Left ventricle myocardium superior (tissue), 1 donor: ENCODE data around the gene PSORS1C1. TPM values are rescaled to one million over a fixed set of nuclear protein-coding genes. Genes with fewer than 3 reads are reported as not detected.
A peak's percentile ranks its signal among the peaks of the same experiment; 100 is the strongest.

Source experiments
- ATAC-seq: fragments of 200-7000 bp; cut with Tn5 transposase; one replicate; pipeline ENCODE4 v1.9.1; 2020; ENCODE audit warnings: mild to moderate bottlenecking, moderate library complexity
- DNase-seq: peaks from one replicate; pipeline ENCODE4 v3.0.0-alpha.2; 2020
- intact Hi-C: fragments of 100-400 bp; cut with micrococcal nuclease; formaldehyde crosslinking; loops from one replicate; pipeline ENCODE4 v1.11.0; 2022
- total RNA-seq: library from RNA; stranded (reverse); fragmentation: NEBNext Ultra II Directional; extraction: Animal tissue kit (Norgen Biotek cat#: 25700); gene quantifications from one replicate; pipeline ENCODE4 v1.2.1, GENCODE V29; 2021
- donor health status: DM: no; HTN: yes; CAD: no; lungs with severe emphysema.

Gene PSORS1C1
- total RNA-seq, 1 donor from 2014 or later = 1.5 TPM

DNA sequence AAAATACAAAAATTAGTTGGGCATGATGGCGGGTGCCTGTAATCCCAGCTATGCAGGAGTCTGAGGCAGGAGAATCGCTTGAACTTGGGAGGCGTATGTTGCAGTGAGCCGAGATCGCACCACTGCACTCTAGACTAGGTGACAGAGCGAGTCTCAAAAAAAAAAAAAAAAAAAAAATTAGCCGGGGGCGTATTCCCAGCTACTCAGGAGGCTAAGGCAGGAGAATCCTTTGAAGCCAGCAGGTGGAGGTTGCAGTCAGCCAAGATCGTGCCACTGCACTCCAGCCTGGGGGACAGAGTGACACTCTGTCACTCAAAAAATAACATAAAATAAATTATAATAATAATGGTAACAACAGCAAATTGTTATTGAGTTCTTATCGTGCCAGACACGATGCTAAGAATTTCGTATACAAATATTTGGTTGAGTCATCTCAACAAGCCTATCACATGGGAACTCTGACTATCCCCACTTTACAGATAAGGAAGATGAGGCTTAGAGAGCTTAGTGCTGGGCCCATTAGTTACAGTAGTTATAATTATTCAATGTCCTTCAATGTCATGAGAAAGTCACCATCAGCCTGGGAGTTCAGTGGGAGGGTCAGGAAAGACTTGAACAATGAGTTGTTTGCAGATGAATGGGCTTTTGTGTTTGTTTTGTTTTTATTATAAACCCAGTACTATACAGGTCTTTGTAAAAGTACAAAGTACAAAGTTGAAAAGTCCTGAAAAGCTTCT, 21.7 kb upstream of the PSORS1C1 start:
- intact Hi-C loops = no loop called here
- no peak for ATAC-seq
- DNase-seq = no peak

- ATAC-seq (peak; percentile 28), DNase-seq (no peak)
- intact Hi-C loops = no loop called here
These were observed 20.2 kb upstream of the PSORS1C1 start for GRCh38 chr6:31094389-31094881.

DNA sequence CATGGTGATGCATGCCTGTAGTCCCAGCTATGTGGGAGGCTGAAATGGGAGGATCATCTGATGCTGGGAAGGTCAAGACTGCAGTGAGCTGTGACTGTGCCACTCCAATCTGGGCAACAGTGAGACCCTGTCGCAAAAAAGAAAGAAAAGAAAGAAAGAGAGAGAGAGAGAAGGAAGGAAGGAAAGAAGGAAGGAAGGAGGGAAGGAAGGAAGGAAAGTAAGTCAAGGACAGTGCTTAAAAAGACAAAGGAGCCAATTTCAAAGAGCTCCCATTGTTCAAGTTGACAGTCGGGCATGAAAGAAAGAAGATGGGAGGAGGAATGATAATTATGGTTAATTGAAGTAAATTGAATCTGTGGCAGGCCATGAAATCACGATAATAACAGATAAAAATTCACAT, 18.4 kb upstream of the PSORS1C1 start:
- ATAC-seq (no peak), DNase-seq (no peak)

GRCh38 chr6:31096656-31097055, 17.9 kb upstream of the PSORS1C1 start:
- DNase-seq (no peak), ATAC-seq (no peak)
- intact Hi-C loops = no loop called here

More for the DNA sequence above, 18.4 kb upstream of the PSORS1C1 start:
- intact Hi-C loops = no loop called here

DNA sequence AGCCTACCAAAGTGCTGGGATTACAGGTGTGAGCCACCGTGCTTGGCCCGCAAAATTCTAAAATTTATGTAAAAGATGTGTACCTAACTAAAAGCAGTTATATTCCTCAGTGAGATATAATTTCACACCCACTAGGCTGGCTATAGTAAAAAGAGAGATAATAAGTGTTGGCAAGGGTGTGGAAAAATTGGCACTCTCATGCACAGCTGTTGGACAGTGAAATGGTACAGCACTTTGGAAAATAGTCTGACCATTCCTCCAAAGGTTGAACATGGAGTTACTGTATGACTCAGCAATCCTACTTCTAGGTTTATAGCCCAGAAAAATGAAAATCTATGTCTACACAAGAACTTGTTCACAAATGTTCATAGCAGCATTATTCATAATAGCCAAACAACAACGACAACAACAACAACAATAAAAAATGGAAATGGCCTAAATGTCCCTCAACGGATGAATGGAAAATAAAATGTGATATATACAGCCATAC, 16.1 kb upstream of the PSORS1C1 start:
- ATAC-seq = no peak
- DNase-seq = no peak
- intact Hi-C loops = no loop called here

DNA sequence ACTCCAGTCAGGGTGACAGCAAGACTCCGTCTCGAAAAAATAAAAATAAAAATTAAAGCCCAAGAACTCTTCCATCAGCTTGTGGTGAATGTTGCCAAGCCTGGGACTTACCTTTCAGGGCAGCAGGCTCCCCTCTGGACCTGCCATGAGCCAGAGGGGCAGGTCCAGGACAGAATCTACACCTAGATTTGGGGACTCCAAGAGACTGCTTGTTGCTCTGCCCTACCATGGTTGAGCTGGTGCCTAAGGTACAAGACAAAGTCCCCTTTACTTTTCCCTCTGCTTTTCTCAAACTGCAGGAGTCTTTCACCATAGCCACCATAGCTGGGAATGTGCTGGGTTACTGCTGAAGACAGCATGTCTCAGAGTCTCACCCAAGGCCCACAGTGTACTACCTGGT, 11.5 kb upstream of the PSORS1C1 start:
- no peak for DNase-seq
- no peak for ATAC-seq
- intact Hi-C loops = no loop called here

DNA sequence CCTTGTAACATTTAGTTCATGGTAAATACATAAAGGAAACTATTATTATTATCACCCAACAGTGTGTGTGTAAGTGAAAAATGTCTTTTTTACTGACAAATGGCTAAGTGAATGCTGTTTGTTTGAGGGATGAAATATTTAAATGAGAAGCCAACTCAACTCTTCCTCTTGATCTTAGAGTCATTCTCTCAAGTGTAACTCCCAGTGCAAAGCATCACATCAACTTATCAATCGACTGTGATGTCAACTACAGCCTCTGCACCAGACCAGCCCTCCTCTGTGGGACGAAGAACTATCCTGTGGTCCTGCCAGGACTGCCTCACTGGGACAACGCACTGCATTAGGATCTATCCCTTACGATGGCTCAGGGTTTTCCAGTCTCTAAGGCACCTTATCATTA, 7.5 kb upstream of the PSORS1C1 start:
- no peak for DNase-seq

GRCh38 chr6:31110825-31111582, 3.6 kb upstream of the PSORS1C1 start:
- ATAC-seq (no peak), DNase-seq (no peak)
- intact Hi-C loops = no loop called here

More for the DNA sequence above, 7.5 kb upstream of the PSORS1C1 start:
- ATAC-seq = no peak
- intact Hi-C loops = no loop called here

- DNase-seq = no peak
- intact Hi-C loops = no loop called here
- ATAC-seq = no peak
These were observed 2.9 kb upstream of the PSORS1C1 start for GRCh38 chr6:31111712-31112111.

- ATAC-seq (no peak), DNase-seq (no peak)
- intact Hi-C loops = no loop called here
These were observed 2.1 kb upstream of the PSORS1C1 start, which contains the start of gene C6orf15 for GRCh38 chr6:31112478-31112877. Gene C6orf15, minus strand, starts transcription at chr6:31112575. Its CDS starts 20 bp downstream, at chr6:31112555.

- DNase-seq (no peak), ATAC-seq (no peak)
- intact Hi-C loops = no loop called here
These were observed 599 bp upstream of the PSORS1C1 start for GRCh38 chr6:31113861-31114540.

DNA sequence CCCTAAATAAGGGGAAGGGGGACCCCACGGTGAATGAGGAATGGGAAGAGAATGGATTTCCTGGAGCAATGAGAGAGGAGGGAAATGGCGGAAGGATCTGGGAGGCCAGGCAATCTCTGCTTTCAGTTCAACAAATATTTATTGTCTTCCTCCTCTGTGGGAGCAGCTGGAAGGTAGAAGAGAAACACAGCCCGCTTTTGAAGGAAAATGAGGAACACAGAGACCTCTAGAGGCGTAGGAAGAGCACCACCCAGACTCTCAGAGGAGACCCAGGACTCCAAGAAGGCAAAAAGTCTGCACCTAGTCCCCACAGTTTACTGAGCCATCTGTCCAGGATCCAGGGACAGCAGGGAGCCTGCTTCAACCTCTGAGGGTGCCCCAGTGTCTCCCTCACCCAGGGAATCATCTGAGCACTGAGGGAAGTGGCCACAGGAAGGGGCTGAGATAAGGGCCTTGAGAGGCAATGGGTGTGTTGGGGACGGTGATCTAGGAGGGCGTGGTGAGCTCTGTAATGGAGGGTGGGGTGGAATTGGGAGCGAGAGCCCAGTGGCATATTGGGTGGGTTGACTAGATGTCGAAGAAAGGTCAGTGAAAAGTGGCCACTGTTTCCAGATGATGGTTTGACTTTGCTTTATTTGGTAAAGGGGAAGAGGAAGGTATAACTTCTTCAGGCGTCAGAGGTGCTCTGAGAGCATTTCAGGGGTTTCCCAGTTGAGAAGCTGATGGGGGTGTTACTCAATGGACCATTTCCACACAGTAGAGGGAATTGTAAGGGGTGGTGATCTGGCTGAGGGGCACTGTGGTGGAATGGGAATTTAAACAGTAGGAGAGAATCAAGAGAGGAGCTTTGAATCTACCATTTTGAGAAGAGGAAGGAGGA, 610 bp downstream of the PSORS1C1 start:
- DNase-seq (no peak), ATAC-seq (peak; percentile 46)
- intact Hi-C loops = no loop called here

DNA sequence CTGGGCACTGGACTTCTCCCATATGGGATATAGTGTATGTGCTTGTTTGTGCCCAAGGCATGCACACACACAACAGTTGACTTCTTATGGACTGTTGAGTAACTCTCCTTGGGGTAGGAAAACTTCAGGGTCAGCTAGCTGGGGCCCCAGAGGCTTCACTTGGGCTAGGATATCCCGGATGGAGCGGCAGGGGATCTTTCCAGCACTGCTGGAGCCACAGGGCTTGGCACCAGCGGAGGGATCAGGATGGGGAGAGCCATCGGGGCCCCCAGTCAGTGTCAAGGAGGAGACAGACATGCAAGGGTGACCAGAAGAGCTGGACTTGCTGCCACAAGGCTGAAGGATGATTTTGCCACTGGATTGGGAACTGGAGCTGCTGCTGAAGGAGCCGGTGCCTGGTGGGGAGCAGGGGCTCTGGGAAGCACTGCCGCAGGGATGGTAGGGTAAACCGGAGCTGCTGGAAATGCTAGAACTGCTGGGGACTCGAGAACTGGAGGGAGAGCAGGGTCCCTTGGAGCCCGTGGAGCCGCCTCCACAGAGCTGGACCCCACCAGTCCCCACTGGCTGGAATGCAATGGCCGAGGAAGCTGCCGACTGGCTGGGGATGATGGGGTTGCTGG, 1.5 kb downstream of the PSORS1C1 start:
- no peak for DNase-seq
- intact Hi-C loops = no loop called here
- no peak for ATAC-seq

GRCh38 chr6:31116661-31117385, 2.2 kb downstream of the PSORS1C1 start:
- DNase-seq (peak; percentile 49), ATAC-seq (peak; percentile 14)
- intact Hi-C loops = no loop called here

DNA sequence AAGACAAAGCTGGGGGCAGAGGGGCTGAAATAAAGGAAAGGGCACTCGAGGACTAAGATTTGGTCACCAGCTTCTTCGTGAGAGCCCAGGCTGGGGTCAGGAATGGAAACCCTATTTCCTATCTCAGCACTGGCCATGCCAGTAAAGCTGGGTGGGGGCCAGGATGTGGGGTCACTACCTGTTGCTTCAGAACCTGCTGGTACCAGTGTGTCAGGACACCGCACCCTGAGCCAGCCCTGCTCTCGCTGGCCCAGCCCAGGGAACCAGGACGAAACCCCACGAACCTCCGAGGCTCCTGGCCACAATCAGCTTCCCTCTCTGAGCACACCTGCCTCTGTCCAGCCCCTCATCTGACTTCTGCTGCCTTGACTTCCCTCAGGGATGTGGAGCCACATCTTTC, 3.6 kb downstream of the PSORS1C1 start:
- DNase-seq (no peak), ATAC-seq (no peak)
- intact Hi-C loops = no loop called here

DNA sequence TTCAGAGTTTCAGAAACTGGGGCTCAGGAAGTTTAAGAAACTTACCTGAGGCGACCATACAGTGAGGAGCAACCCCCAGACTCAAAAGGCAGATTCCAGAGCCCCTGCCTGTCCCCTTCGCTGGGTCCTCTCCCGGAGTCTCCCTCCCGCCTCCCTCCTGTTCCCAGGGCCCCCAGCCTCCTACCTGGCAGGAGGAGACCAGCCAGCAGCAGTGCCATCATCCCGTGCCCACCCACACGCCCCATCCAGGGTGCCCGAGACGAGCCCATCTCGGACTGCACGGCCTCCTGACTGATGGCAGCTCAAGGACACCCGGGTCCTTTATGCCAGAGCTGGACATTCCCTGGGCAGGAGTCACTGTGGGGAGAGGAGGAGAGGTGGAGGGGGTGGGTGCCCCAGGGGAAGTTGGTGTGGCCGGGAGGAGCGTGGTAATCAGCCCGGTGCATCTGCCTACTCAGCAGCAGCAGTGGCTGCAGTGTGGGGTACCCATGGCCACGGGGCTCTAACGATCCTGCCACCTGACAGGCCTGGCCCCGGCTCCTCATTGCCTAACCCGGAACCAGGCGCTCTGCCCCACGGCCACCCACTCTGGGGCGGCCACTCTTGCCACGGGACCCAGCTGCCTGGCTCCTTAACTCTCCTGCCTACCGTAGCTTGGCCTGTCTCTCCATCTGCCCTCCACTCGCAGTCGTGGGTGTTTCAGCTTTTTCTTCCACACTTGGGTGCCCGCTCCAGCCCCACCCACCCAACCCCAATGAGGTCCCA, 5.7 kb downstream of the PSORS1C1 start, which contains the start of gene CDSN:
Gene CDSN (minus strand): TSS at position 296 of the 765 bp plus-strand sequence. CDS start 27 bp downstream, at position 269.
- intact Hi-C loops = no loop called here
- no peak for DNase-seq
- ATAC-seq = no peak
